ENCODE measurements around the gene EIF4B. TPM values are rescaled to one million over a fixed set of nuclear protein-coding genes. Genes with fewer than 3 reads are reported as not detected.
A peak's percentile ranks its signal among the peaks of the same experiment; 100 is the strongest.
"Not testable (repeated sequence)": the region's sequence is repeated elsewhere in the genome, so short reads cannot be mapped to it uniquely, and the experiment has no call there.

Gene EIF4B
- total RNA-seq, 1 experiment from 2014 or later = 809 TPM

- no peak overlapping the region for H3K4me2 ChIP-seq (ENCODE audit: low read length)
- CTCF ChIA-PET = interaction anchor here (0.6 to 1.7 kb wide), 2 partner anchors 8 to 147 kb away, joined by 3 to 4 read pairs; no protein-coding TSS in a partner anchor
- POLR2A ChIA-PET = no interaction called here
- DNase-seq (ENCODE audit: low read depth, low spot score) = no peak
- peaks cover 91% of the 10 kb centered on the region for H3K79me2 ChIP-seq (ENCODE audit: insufficient read depth, low read length)
- H3K9me2 ChIP-seq (ENCODE audit: insufficient read depth) = no peaks in the 10 kb centered on the region
- no peak for TF ChIP-seq FOSL1 (IDR thresholded peaks at IDR 0.05; ENCODE audit: low read depth)
- no peak for TF ChIP-seq SRF (IDR thresholded peaks at IDR 0.05; ENCODE audit: low read depth)
- no peak for TF ChIP-seq TCF7L2 (IDR thresholded peaks at IDR 0.05; ENCODE audit: borderline replicate concordance, extremely low read depth, insufficient read depth, insufficient read length)
- no peak for TF ChIP-seq POLR2A (IDR thresholded peaks at IDR 0.05; ENCODE audit: borderline replicate concordance, extremely low read depth, insufficient read depth, insufficient read length)
- no peak for TF ChIP-seq ELF1 (IDR thresholded peaks at IDR 0.05; ENCODE audit: borderline replicate concordance, low read depth)
- no peak for TF ChIP-seq ZFX (IDR thresholded peaks at IDR 0.05)
- no peak for TF ChIP-seq EGR1 (IDR thresholded peaks at IDR 0.05; ENCODE audit: low read depth)
- no peak for TF ChIP-seq ZNF274 (IDR thresholded peaks at IDR 0.05; ENCODE audit: low read depth, low read length)
- TF ChIP-seq RAD21 (IDR thresholded peaks at IDR 0.05; ENCODE audit: low read depth) = 0 out of 2 replicates have a peak, but pooled peaks have one; percentile 13
- no peak for TF ChIP-seq EZH2phosphoT487 (IDR thresholded peaks at IDR 0.05; ENCODE audit: borderline replicate concordance)
- TF ChIP-seq SIN3A (IDR thresholded peaks at IDR 0.05; ENCODE audit: low read depth) = no peak
- no peak for TF ChIP-seq EZH2 (IDR thresholded peaks at IDR 0.05)
- no peak for TF ChIP-seq SP1 (IDR thresholded peaks at IDR 0.05; ENCODE audit: low read depth)
- no peak for TF ChIP-seq JUND (IDR thresholded peaks at IDR 0.05)
- no peak for TF ChIP-seq ATF3 (IDR thresholded peaks at IDR 0.05)
- peak in 2 of 3 experiments; percentile 7 to 24; a peak in 1 of 6 replicates for TF ChIP-seq CTCF (IDR thresholded peaks at IDR 0.05 in 2 of 3, conservative IDR thresholded peaks at IDR 0.05 in 1 of 3; ENCODE audit: borderline replicate concordance in 1 of 3, insufficient read depth in 1 of 3, low read depth in 2 of 3, low read length in 2 of 3)
- intact Hi-C loops (cut with micrococcal nuclease) = no loop called here
- peaks cover 14% of the 10 kb centered on the region; the same call in 1 of the 2 replicates for H4K20me1 ChIP-seq (ENCODE audit: insufficient read depth)
- no peaks in the 10 kb centered on the region for H3K27me3 ChIP-seq (ENCODE audit: insufficient read depth, low read length)
- H3K9ac ChIP-seq (ENCODE audit: low read length) = no peak overlapping the region
- H3K9me3 ChIP-seq (ENCODE audit: control insufficient read depth in 1 of 2, insufficient read depth in 1 of 2, low read depth in 1 of 2, low read length in 2 of 2) = no peaks in the 10 kb centered on the region
- no peak overlapping the region for H3K27ac ChIP-seq (ENCODE audit: low read depth, low read length)
- no peaks in the 10 kb centered on the region for H3K4me1 ChIP-seq (ENCODE audit: control insufficient read depth in 1 of 2, insufficient read depth in 2 of 2, low read length in 2 of 2)
- no peak overlapping the region for H3K4me3 ChIP-seq (replicated peaks in 1 of 2; ENCODE audit: low read depth in 1 of 2, low read length in 2 of 2)
- BruUV-seq (replicated peaks) = no TSS peak
- H3K36me3 ChIP-seq (ENCODE audit: control insufficient read depth in 1 of 2, insufficient read depth in 2 of 2, low read length in 2 of 2) = peaks cover 69 to 73% of the 10 kb centered on the region in 2 experiments
- H2AFZ ChIP-seq (ENCODE audit: low read depth, low read length, poor library complexity, severe bottlenecking) = no peak overlapping the region
- RAD21 ChIA-PET (ENCODE audit: low non-redundant PET in 1 of 2, low total read pairs in 2 of 2, uncharacterized antibody in 2 of 2, unreplicated experiment in 2 of 2) = no interaction called here
- peak; percentile 41; the same call in 1 of the 2 replicates for ATAC-seq
Observed at GRCh38 chr12:53031616-53032015, 25.4 kb downstream of the EIF4B start.

- RAD21 ChIA-PET (ENCODE audit: low non-redundant PET in 1 of 2, low total read pairs in 2 of 2, uncharacterized antibody in 2 of 2, unreplicated experiment in 2 of 2); H3K4me2 ChIP-seq (ENCODE audit: low read length); H3K4me1 ChIP-seq (ENCODE audit: control insufficient read depth in 1 of 2, insufficient read depth in 2 of 2, low read length in 2 of 2); H3K4me3 ChIP-seq (replicated peaks in 1 of 2; ENCODE audit: low read depth in 1 of 2, low read length in 2 of 2); ATAC-seq; POLR2A ChIA-PET; H3K9me3 ChIP-seq (ENCODE audit: control insufficient read depth in 1 of 2, insufficient read depth in 1 of 2, low read depth in 1 of 2, low read length in 2 of 2); H3K27ac ChIP-seq (ENCODE audit: low read depth, low read length); DNase-seq (ENCODE audit: low read depth, low spot score); H3K9me2 ChIP-seq (ENCODE audit: insufficient read depth); H3K9ac ChIP-seq (ENCODE audit: low read length); H2AFZ ChIP-seq (ENCODE audit: low read depth, low read length, poor library complexity, severe bottlenecking); BruUV-seq (replicated peaks); intact Hi-C loops (cut with micrococcal nuclease); H3K27me3 ChIP-seq (ENCODE audit: insufficient read depth, low read length): not testable (repeated sequence)
- CTCF ChIA-PET = interaction anchor here (1.5 kb wide), 1 partner anchor 12 kb away, joined by 4 read pairs; no protein-coding TSS in a partner anchor
- peaks cover 85% of the 10 kb centered on the region for H3K79me2 ChIP-seq (ENCODE audit: insufficient read depth, low read length)
- peaks cover 68 to 75% of the 10 kb centered on the region in 2 experiments for H3K36me3 ChIP-seq (ENCODE audit: control insufficient read depth in 1 of 2, insufficient read depth in 2 of 2, low read length in 2 of 2)
- peaks cover 16% of the 10 kb centered on the region; the same call in 1 of the 2 replicates for H4K20me1 ChIP-seq (ENCODE audit: insufficient read depth)
Observed at GRCh38 chr12:53033832-53034231, 27.6 kb downstream of the EIF4B start.

All from HCT116 (cell line).